GM18502 (cell line): Measurements from ENCODE around the gene GNAS-AS1.

Source experiments
- ATAC-seq: cut with Tn5 transposase; IDR thresholded peaks from one replicate; pipeline ENCODE4 v1.9.1; 2021; ENCODE audit warnings: mild to moderate bottlenecking; ENCODE audit not compliant: unreplicated experiment, poor library complexity

Gene GNAS-AS1

DNA sequence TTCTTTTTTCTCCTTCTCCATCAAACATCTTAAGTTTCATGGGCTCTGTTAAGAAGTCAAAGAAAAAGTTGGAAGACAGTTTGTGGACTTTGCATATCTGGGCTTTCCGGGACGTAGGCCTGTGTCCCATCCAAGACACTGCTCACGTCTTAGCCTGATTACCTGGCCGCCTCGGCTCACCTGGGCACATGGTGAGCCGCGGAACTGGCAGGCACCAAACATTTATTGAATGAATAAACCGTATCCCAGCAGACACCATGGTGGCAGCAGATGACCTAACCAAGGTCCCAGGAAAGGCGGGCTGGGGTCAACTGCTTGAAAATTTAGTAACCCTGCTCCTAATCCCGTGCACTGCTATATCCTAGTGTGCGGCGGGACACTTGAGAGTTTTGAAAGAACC lies 37.4 kb upstream of the GNAS-AS1 start:
- no peak for ATAC-seq

DNA sequence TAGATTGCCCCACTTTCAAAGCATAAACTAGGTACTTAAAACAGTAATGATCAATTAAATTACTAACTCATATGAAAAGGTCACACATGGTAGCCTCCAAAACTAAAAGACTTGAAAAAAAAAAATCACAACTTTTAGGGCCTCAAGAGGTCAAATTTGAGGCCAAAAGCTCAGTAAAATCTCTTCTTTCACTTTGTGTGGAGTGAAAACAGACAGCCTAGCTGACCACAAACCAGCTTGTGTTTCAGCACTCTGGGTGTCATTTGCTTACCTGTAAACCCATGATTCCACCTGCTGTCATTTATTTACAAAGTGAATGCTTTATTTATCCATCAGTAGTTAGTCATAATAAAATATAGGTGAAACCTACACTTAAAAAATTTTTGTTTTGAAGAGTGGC lies 35.8 kb upstream of the GNAS-AS1 start:
- no peak for ATAC-seq

DNA sequence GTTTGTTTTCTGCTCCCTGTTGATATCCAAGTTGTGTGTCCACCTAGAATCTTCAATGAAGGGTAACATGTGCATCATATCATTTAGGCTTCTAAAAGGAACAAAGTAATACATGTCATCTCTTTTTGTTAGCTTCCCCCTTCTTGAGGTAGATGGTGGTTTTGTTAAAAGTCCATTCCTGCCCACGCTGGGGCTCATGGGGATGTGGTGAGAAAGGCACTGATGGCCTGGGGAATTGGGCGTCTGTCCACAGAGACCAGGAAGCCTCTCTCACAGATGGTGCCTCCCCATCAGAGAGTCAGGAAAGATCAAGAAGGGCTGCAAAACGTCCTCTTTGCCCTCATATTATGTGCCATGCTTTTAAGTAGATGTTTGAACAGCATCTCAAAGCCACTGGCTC lies 34.3 kb upstream of the GNAS-AS1 start:
- no peak for ATAC-seq

DNA sequence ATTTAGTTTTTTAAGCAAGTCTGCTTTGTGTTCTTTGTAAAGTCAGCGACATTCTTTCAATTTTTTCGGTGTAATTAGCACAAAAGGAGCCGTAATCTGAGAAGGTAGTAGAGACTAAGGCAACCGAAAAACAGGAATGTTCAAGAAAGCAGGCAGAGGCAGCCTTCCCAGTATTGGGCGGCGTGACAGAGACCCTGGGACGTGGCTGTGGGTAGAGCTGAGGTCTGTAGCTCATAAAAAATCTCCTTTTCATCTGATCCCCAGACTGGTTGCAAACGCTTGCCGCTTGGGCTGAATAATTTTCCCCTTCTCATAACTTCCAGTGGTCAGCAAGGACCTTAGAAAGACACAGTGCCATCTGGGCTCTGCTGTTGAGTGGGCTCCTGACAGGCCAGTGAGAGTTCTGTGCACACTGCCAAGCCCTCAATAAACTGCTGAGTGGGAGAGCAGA lies 32.6 kb upstream of the GNAS-AS1 start:
- ATAC-seq, result no peak

DNA sequence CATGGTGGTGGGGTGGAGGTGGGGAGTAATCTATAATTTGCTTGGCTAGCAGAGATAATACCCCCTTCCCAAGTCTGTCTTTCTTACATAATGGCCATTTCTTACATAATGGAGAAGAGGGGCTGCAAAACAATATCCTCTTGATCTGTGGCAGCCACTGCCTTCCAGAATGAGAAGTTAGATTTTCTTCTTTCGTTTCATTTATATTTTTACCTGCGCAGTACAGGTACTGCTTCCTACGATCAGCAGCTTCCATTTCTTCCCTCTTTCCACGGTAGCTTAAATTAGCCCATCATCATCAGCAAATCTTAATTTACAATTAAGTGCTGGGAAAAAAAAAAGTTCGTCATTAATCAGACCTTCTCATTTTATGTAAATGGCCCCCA lies 32.0 kb upstream of the GNAS-AS1 start:
- ATAC-seq, result no peak

DNA sequence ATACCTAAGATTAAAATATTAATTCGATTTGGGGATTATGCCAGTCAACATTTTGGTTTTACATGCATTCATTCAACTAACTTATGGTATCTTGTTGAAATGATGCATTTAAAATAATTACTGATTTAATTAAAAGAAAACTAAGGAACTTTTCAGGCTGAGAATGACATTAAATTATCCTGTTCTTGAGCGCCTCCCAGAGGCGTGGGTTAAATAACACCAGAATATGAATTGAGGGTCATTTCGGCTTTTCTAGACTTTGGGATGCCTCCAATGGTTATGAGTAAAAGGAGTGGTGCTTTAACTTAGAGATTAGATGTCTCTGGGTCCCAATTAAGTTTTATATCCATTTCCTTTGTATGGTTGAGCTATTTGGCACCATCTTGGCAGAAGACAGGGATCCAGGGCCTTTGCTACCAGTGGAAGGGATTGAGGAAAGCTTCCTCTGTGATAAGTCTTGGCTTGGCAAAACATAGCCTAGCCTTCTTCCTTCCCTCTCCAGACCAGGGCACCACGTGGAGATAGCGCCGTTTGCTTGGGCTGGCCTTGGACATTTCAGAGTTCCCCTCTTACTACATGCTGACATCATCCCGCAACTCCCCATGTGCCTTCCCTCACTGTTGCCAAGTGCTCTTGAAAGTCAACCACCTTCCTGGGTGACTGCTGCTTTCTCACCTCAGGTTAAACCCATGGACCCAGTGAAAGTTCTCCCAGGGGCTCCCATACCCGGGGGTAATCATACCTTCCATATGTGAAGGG lies 30.5 kb upstream of the GNAS-AS1 start:
- ATAC-seq, result no peak

DNA sequence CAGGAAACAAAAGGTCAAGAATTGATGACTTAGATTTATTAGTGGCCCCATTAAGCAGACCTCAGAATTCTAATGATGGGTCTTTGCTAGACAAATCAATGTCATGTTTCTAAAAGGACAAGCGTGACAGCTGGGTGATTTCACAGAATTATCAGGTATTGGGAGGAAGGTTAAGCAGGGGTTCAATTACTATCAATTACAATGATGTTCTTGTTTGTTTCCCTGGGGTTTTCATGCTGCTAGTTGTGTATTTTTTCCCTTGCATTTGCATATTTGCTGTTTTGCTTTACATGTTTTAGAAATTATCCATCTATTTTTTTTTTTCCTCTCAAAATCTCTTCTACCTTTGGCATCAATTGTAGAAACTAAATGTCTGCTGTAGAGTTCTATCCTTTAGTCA lies 29.7 kb upstream of the GNAS-AS1 start:
- no peak for ATAC-seq

DNA sequence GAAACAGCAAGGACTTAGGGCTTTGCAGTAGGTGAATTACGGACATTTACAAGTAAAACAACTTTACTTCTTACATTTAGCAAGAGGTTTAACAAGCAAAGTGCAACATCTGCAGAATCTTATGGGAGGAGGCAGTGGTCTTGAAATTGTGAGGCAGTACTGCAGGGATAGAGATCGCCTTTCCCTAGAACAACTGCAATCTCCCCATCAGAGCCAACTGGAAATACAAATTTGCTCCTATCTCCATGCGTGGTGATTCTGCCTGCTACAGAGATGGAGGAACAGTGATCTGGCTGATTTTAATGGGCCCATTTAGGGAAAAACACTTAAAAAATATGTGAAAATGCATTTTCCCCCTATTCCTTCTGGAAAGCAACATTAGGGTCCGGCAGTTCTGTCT lies 27.7 kb upstream of the GNAS-AS1 start:
- no peak for ATAC-seq

DNA sequence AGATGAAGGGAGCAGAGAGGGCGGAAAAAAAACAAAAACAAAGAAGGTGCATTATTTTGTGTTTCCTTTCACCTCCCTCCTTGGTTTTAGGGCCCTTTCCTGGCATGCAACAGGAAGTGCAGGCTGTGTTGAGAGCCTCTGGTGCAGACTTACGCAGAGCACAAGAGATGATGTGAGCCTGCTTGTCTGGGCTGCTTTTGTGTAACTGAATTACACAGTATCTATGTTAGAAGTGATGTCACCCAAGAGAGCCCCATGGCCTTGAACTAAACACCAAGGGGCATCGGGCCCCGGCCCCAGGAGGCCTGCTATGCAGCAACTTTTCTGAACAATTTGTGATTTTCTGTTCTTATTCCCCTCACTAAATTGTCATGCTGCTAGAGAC lies 27.3 kb upstream of the GNAS-AS1 start:
- ATAC-seq, result no peak

DNA sequence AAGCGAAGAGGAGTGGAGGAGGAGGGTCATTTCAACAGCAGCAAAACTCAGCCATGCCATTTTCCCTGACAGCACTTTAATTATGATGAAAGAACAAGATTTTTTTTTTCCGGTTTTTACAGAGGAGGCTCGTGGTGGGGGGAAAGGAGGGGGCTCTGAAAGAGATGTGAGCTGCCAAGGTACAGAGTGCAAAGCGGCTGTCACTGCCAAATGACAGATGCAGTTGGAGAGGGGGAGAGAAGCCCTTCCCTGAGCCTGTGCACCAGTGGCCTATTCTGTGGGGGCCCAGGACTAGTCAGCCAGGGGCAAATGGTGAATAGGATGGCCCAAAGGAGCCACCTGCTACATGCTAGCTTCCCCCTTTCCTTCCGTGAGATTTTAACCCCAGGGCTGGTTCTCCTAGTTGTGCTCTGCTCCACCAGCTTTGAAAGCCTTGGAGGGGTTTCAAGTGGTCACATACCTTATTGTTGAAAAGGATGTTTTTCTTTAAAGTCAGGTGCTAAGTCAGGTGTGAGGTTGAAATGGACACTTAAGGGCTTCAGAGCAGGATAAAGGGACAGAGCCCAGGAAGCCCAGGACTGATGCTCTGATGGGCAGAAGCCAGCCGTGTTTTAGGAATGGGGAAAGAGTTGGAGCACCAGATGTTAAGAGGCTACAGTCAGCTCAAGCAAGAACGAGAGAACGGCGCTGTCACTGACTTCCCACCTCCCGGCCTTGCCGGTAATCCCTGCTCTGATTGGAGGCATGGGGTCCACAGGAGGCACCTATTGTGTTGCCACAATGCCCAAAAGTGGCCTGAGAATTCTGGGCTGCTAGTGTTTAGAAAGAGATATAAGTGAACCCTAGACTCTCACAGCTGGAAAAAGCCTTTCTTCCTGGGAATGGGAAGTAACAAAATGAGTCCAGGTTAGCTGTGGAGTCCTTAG lies 26.6 kb upstream of the GNAS-AS1 start:
- ATAC-seq, result no peak

DNA sequence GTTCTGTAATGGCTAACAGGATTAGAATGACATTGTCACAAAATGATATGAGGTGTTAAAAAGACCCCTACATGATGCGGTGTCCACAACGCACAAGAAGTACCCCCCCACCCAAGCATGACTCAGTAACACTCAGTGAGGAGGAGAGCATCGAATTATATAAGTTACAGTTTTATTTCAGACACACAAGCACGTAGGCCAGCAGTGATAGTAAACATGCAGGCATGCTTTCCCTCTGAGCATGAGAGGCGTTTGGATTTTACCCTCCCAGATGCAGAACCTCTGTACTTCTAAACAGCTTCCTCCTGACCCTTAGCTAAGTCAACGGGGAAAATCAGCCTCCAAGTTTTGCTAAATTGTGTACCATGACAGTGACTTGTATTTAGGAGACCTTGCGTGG lies 25.7 kb upstream of the GNAS-AS1 start:
- ATAC-seq, result no peak

DNA sequence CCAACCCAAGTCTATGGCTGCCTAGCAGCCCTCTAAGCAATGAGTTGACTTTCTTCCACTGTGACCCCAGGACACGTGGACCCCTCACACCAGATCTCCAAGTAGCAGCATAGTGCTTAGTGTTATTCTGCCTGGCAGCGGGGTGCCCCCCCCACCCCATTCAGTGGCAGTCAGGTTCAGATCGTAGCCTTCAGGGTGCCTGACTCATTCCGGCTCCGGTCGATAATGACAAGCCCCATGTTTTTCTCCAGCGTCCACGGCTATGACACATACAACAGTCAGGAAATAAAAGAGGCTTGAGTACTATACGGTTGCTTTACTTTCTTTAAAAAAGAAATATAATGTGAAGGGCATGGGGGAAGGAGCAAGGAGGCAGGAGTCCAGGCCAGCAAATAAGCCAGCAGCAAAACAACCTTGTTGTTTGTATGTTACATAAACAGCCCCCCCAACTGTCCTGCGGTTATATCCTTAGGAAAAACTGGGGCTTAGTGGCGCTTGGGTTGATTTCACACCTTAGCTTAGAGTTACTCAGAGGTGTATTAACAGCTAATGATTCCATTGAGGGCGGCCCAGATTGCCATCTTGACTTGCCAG lies 24.9 kb upstream of the GNAS-AS1 start:
- ATAC-seq, result no peak

DNA sequence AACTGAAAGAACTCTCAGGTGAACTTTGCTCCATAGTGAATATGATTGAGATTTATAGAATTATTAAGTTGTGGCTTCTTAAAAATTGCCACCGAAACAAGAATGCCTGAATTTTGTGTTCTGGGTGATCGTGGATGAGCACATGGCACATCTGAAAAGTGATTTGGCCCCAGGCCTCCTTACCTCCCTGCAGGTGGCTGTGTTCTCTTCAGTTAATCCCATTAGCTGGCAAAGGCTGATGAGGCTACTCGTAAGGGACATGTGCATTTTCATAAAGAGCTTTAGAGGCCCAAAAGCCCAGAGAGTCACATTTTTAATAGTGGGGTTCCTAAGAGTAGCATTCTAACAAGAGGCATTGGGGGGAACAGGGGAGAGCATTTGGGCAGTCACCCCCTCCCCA lies 24.4 kb upstream of the GNAS-AS1 start:
- ATAC-seq, result no peak

DNA sequence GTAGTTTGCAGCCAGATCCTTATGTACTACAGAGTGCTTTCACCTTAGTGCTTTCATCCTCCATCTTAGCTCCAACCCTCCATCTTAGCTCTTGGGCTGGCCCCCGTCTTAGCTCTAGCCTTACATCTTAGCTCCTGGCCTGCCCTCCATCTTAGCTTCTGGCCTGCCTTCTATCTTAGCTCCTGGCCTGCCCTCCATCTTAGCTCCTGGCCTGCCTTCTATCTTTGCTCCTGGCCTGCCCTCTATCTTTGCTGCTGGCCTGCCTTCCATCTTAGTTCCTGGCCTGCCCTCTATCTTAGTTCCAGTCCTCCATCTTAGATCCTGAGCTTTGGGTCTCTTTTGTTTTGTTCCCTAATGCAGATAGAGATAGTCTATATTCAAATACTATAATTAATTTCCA lies 23.8 kb upstream of the GNAS-AS1 start:
- ATAC-seq, result no peak

DNA sequence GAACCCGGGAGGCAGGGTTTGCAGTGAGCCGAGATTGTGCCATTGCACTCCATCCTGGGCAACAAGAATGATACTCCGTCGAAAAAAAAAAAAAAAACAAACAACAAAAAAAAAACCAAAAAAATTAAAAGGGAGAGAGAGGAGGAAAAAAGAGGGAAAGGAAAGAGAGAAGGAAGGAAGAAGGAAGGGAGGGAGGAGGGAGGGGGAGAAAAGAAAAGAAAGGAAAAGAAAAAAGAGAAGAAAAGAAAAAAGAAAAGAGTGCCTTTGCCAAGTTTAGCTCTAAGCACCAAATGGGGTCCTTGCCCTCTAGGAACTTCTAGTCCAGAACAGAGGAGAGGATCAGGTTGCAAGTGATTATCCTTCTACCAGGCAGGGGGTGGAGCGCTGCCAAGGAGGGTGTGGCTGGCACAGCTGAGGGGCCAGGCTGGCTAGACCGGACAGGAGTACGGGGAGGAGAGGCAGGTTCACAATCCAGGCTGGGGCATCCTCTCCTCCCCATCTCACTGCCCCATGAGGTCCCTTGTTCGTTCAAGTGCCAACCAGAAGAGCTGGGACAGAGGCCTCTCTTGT lies 20.9 kb upstream of the GNAS-AS1 start:
- no peak for ATAC-seq

DNA sequence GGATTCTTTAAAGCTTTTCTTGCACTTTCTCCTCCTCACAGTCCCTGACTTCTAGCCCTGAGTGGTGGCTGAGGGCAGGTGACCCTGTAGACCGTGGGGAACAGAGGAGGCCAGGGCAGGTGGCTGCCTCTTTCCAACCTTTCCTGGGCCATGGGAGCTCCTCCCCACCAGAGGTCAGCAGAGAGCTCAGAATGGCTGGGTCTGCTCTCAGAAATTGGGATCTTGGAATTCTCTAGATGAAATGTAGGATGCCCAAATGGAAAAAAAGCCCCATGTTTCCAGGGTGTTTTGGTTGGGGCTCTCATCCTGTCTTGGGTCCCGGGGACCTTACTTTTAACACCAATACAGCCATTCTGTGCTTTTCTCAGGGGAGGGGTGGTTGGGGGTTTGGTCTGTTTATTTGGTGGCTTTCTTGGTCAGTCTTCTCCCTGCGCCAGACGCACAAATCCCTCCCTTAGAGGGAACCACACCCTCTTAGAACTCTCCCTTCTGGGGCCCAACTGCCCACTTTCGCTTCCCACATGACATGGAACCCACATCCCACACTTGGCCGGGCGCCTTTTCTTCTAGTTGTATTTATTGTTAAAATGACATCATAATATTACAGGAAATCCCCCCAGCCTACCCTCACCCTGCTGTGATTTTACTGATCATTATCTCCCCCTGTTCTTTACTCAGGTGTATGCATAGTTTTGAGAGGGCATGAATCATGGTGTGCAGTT lies 19.8 kb upstream of the GNAS-AS1 start:
- ATAC-seq, result no peak

DNA sequence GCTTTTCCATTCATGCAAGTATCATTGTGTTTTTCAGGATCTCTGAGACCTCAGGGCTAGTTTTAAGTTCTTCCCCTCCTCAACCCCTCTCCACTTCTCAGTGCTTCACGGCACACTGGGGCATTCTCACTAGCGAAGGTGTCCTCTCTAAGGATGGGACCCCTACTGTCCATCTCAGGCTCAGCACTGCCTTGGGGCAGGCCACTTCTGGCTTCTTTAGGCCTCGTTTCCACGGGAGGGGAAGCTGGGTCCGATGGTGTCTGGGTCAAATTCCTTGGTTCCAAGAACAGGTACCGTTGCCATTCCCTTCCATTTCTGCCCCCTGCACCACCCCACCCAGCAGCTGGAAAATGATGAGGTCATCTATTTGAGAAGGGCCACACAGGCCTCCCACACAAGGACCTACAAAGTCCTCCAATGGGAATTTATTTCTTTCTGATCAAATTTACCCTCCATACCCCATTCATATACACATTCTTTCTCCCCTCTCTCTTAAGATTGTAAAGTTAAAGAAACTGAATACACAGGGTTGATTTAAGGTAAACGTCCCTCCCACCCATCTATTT lies 19.0 kb upstream of the GNAS-AS1 start:
- ATAC-seq, result no peak

DNA sequence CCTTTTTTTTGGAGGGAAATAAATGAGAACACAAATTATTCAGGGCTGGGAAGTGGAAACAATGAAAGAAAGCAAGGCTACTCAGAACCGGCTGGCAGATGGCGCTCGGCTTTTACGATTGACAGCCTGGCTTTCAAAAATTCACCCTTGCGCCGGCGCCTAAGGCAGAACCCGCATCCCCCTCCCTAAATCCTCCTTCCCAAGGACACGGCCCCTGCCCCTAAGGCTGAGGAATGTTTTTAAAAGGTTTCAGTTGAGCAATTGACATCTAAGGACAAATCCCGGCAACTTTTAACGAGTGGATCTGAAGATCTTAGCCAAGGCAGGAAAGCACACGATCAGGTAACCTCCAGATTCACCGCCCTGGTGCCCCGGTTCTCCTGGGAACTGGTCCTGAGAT lies 18.1 kb upstream of the GNAS-AS1 start:
- no peak for ATAC-seq

DNA sequence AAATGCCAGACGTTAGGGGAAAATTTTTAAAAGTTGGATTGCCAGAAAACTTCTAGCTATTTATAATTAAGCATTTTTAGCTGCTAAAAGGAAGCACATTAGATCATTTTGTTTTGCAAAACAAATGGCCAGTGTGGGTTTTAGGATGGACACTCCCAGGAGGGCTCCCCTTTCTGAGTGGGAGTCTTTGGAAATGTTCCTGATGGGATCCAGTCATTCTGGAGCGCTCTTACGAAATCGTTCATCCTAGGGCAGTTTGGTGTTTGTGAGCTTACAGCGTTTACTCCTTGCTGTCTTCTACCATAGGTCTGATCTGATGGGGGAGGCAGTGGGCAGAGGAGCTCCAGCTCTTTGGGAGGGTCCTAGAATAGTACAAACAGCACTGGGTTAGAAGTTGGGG lies 16.5 kb upstream of the GNAS-AS1 start:
- no peak for ATAC-seq

DNA sequence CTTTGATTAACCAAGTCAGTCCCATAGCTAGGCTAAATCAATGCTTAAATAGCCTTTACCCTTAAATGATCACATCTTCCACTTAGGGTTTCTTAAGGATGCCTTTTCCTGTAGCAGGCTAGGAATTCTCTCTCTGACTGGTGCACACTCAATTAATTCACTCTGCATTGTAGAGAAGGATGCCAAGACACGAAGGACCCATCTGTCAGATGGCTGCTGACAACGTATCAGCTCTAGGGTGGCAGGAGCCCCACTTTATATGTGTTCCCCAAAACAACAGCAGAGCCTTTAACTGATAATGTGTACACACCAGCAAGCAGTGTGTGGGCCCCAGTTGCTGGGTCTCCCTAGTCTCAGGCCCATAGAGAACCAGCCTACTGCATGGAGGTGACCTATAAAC lies 15.1 kb upstream of the GNAS-AS1 start:
- no peak for ATAC-seq
